Peyer's patch (tissue), 4 donors: Measurements from ENCODE around the gene PDZD2.
"Not testable (repeated sequence)": the region's sequence is repeated elsewhere in the genome, so short reads cannot be mapped to it uniquely, and the experiment has no call there.

ENCODE experiments used
- POLR2A ChIP-seq, 2 donors: fragments of 450-650 bp; IDR thresholded peaks; one replicate each; pipeline ENCODE4 v1.5.1; 2017; ENCODE audit warnings: antibody characterized with exemption in 2 of 2, mild to moderate bottlenecking in 2 of 2, moderate library complexity in 2 of 2
- TF ChIP-seq, protein P1 (sequence below), 6 experiments: fragments of 450-650 bp in 4 of 6; fragments of 200-600 bp in 2 of 6; sonication (generic) in 1 of 6; IDR thresholded peaks; one replicate each; pipeline ENCODE4 v1.5.1; 2017 to 2019; ENCODE audit warnings: antibody characterized with exemption in 6 of 6, mild to moderate bottlenecking in 3 of 6, moderate library complexity in 1 of 6

- not testable (repeated sequence) for TF ChIP-seq POLR2A (IDR thresholded peaks at IDR 0.05)
- TF ChIP-seq, protein P1, sequence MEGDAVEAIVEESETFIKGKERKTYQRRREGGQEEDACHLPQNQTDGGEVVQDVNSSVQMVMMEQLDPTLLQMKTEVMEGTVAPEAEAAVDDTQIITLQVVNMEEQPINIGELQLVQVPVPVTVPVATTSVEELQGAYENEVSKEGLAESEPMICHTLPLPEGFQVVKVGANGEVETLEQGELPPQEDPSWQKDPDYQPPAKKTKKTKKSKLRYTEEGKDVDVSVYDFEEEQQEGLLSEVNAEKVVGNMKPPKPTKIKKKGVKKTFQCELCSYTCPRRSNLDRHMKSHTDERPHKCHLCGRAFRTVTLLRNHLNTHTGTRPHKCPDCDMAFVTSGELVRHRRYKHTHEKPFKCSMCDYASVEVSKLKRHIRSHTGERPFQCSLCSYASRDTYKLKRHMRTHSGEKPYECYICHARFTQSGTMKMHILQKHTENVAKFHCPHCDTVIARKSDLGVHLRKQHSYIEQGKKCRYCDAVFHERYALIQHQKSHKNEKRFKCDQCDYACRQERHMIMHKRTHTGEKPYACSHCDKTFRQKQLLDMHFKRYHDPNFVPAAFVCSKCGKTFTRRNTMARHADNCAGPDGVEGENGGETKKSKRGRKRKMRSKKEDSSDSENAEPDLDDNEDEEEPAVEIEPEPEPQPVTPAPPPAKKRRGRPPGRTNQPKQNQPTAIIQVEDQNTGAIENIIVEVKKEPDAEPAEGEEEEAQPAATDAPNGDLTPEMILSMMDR (IDR thresholded peaks at IDR 0.05): not testable (repeated sequence)
Observed at GRCh38 chr5:32039601-32040000, 400.7 kb downstream of the PDZD2 start.
